Aorta (tissue), 5 donors: ENCODE measurements around the gene TMEM221. TPM values are rescaled to one million over a fixed set of nuclear protein-coding genes. Genes with fewer than 3 reads are reported as not detected.

Experiments used
- ATAC-seq: fragments of 200-7000 bp; cut with Tn5 transposase; one replicate; pipeline ENCODE4 v1.9.1; 2022; ENCODE audit warnings: moderate library complexity; ENCODE audit not compliant: low FRiP score
- DNase-seq, 2 donors: peaks; one replicate each; pipeline ENCODE4 v3.0.0-alpha.2; 2020
- H3K27ac ChIP-seq, 2 donors: one replicate each; pipeline ENCODE4 v1.5.1; 2013; ENCODE audit warnings: low read length in 2 of 2, mild to moderate bottlenecking in 2 of 2, moderate library complexity in 2 of 2, control low read depth in 1 of 2, inconsistent platforms in 1 of 2, low read depth in 1 of 2
- H3K27me3 ChIP-seq, 2 donors: one replicate each; pipeline ENCODE4 v1.6.1; 2013; ENCODE audit warnings: control low read depth in 1 of 2, low read length in 1 of 2, mild to moderate bottlenecking in 1 of 2, moderate library complexity in 1 of 2; ENCODE audit not compliant: insufficient read depth in 2 of 2, control insufficient read depth in 1 of 2
- H3K36me3 ChIP-seq, 2 donors: one replicate each; pipeline ENCODE4 v1.6.1; 2013; ENCODE audit warnings: control low read depth in 1 of 2, low read length in 1 of 2, mild to moderate bottlenecking in 1 of 2; ENCODE audit not compliant: insufficient read depth in 2 of 2, control insufficient read depth in 1 of 2
- H3K4me1 ChIP-seq, 2 donors: one replicate each; pipeline ENCODE4 v1.6.1; 2013; ENCODE audit warnings: low read length in 2 of 2, control low read depth in 1 of 2, mild to moderate bottlenecking in 1 of 2, moderate library complexity in 1 of 2; ENCODE audit not compliant: insufficient read depth in 2 of 2, control insufficient read depth in 1 of 2
- H3K4me3 ChIP-seq, 2 donors: one replicate each; pipeline ENCODE4 v1.5.1; 2013; ENCODE audit warnings: low read length in 2 of 2, control low read depth in 1 of 2, mild to moderate bottlenecking in 1 of 2
- H3K9me3 ChIP-seq: one replicate; pipeline ENCODE4 v1.6.1; 2013; ENCODE audit warnings: mild to moderate bottlenecking, low read length; ENCODE audit not compliant: control insufficient read depth
- WGBS, 2 donors: extraction: QIAGEN DNeasy Blood & Tissue Kit; methylation state at CpG; one replicate each; pipeline ENCODE4 v1.1.7; 2013; 5-methylcytosine and 5-hydroxymethylcytosine counted together
- intact Hi-C, 2 donors: fragments of 100-400 bp; cut with DNase I; formaldehyde crosslinking; loops; one replicate each; pipeline versions ENCODE4 v1.14.2 to v1.15.0; 2022
- long read RNA-seq, 2 donors: library from polyadenylated mRNA; unstranded; transcript quantifications; one replicate each; pipeline ENCODE4 v2.0.0, GENCODE V29; 2020 to 2021
- polyA plus RNA-seq, 2 donors: library from polyadenylated mRNA; stranded (reverse); fragments of 200-250 nt; gene quantifications; one replicate each; pipeline ENCODE4 v1.2.3, GENCODE V29; 2013
- total RNA-seq, 2 donors: library from RNA; stranded (reverse); fragmentation: NEBNext Ultra II Directional; extraction: Animal tissue kit (Norgen Biotek cat#: 25700); gene quantifications; one replicate each; pipeline ENCODE4 v1.2.1, GENCODE V29; 2021
- donor health status: healthy with polysubstance abuse.
- donor health status: Bipolar disorder and iron deficiency.
- donor health status: DM: no; HTN: no; CAD: no.
- donor health status: DM: no; HTN: no; CAD: no.
- donor health status: DM: yes; HTN: yes; CAD: no.

Gene TMEM221
- under 1 TPM in 1 of 2 donors, not detected in 1; 0.30 TPM for total RNA-seq
- under 1 TPM in 1 of 2 donors, not detected in 1; 0.38 TPM for polyA plus RNA-seq
- long read RNA-seq, donor 1, partial matches to known transcripts, result 1 of 1 reads
- long read RNA-seq, donor 1, other reads (novel, unspliced or antisense), result 0 of 1 reads
- long read RNA-seq, donor 2, partial matches to known transcripts, result 0 of 1 reads
- long read RNA-seq, donor 2, other reads (novel, unspliced or antisense), result 1 of 1 reads

- Histone ChIP-seq H3K27ac (no peak within 1 kb of the TSS), H3K9me3 (no peaks in the 10 kb centered on the region), H3K4me3 (no peak within 1 kb of the TSS), H3K36me3 (no peaks in the 10 kb centered on the region), H3K4me1 (no peaks in the 10 kb centered on the region), H3K27me3 (no peaks in the 10 kb centered on the region)
- DNase-seq (peak; percentile 69 to 86), ATAC-seq (peak; percentile 76)
- WGBS, 2 donors, result 2% methylated on average over 66 to 81 of the region's 81 CpGs
- intact Hi-C loops, result no loop called here
These were observed at the start of gene TMEM221 for GRCh38 chr19:17448131-17448967. TSS of gene TMEM221 (minus strand) at chr19:17448668. CDS start at chr19:17448462, 206 bp downstream.

GRCh38 chr19:17497149-17497798 lies 48.8 kb upstream of the TMEM221 start:
- Histone ChIP-seq H3K36me3 (no peaks in the 10 kb centered on the region), H3K9me3 (no peaks in the 10 kb centered on the region), H3K4me3 (no peak overlapping the region), H3K27ac (no peak overlapping the region), H3K4me1 (no peaks in the 10 kb centered on the region), H3K27me3 (no peaks in the 10 kb centered on the region)
- intact Hi-C loops, result no loop called here
- WGBS, 2 donors, result 68 to 71% methylated on average over 41 of the region's 41 CpGs
- ATAC-seq, result no peak
- DNase-seq, result no peak

- no peaks in the 10 kb centered on the region for H3K36me3 ChIP-seq
- H3K4me1 ChIP-seq, result no peaks in the 10 kb centered on the region
- 53 to 56% methylated on average over 14 of the region's 14 CpGs for WGBS, 2 donors
- H3K4me3 ChIP-seq, result no peak overlapping the region
- intact Hi-C loops, result no loop called here
- peak; percentile 81 for ATAC-seq
- no peak overlapping the region for H3K27ac ChIP-seq
- H3K9me3 ChIP-seq, result no peaks in the 10 kb centered on the region
- peak; percentile 74 to 90 for DNase-seq
- H3K27me3 ChIP-seq, result no peaks in the 10 kb centered on the region
These were observed 48.0 kb upstream of the TMEM221 start for GRCh38 chr19:17496337-17496997.

GRCh38 chr19:17495639-17496296 lies 47.3 kb upstream of the TMEM221 start:
- no peak overlapping the region for H3K27ac ChIP-seq
- ATAC-seq (no peak), DNase-seq (no peak)
- no peaks in the 10 kb centered on the region for H3K27me3 ChIP-seq
- no peaks in the 10 kb centered on the region for H3K4me1 ChIP-seq
- 76 to 78% methylated on average over 9 of the region's 9 CpGs for WGBS, 2 donors
- no peak overlapping the region for H3K4me3 ChIP-seq
- intact Hi-C loops, result no loop called here
- no peaks in the 10 kb centered on the region for H3K36me3 ChIP-seq
- no peaks in the 10 kb centered on the region for H3K9me3 ChIP-seq

- WGBS, 2 donors, result 91 to 97% methylated on average over 5 of the region's 5 CpGs
- no peak for ATAC-seq
- H3K36me3 ChIP-seq, result no peaks in the 10 kb centered on the region
These were observed 42.8 kb upstream of the TMEM221 start for GRCh38 chr19:17491287-17491686.

GRCh38 chr19:17490411-17490810 lies 41.9 kb upstream of the TMEM221 start:
- H3K4me1 ChIP-seq, result no peaks in the 10 kb centered on the region

More at GRCh38 chr19:17491287-17491686, 42.8 kb upstream of the TMEM221 start:
- Histone ChIP-seq H3K27me3 (no peaks in the 10 kb centered on the region), H3K9me3 (no peaks in the 10 kb centered on the region), H3K27ac (no peak overlapping the region), H3K4me3 (no peak overlapping the region), H3K4me1 (no peaks in the 10 kb centered on the region)
- DNase-seq, result no peak
- intact Hi-C loops, result no loop called here

GRCh38 chr19:17489392-17490030 lies 41.0 kb upstream of the TMEM221 start:
- no peak overlapping the region for H3K4me3 ChIP-seq
- no peaks in the 10 kb centered on the region for H3K9me3 ChIP-seq
- no peaks in the 10 kb centered on the region for H3K4me1 ChIP-seq
- H3K27me3 ChIP-seq, result no peaks in the 10 kb centered on the region
- DNase-seq (no peak), ATAC-seq (no peak)
- intact Hi-C loops, result no loop called here
- H3K27ac ChIP-seq, result no peak overlapping the region
- 90% methylated on average over 9 of the region's 9 CpGs for WGBS, 2 donors
- no peaks in the 10 kb centered on the region for H3K36me3 ChIP-seq

More at GRCh38 chr19:17490411-17490810, 41.9 kb upstream of the TMEM221 start:
- no peak overlapping the region for H3K27ac ChIP-seq
- intact Hi-C loops, result no loop called here
- no peak for ATAC-seq
- H3K4me3 ChIP-seq, result no peak overlapping the region
- WGBS, 2 donors, result 77 to 79% methylated on average over 4 of the region's 4 CpGs
- DNase-seq, result no peak
- H3K36me3 ChIP-seq, result no peaks in the 10 kb centered on the region
- no peaks in the 10 kb centered on the region for H3K27me3 ChIP-seq
- no peaks in the 10 kb centered on the region for H3K9me3 ChIP-seq
